Measurements from ENCODE around the gene CXCL8.

- TF ChIP-seq CTCF (IDR thresholded peaks at IDR 0.05) = no peak
- no peak for TF ChIP-seq EZH2 (IDR thresholded peaks at IDR 0.05)
These were observed 16.4 kb upstream of the CXCL8 start for GRCh38 chr4:73723928-73724327.

All from neural progenitor cell (in vitro differentiated cells).